Naive B cell (primary cell): ENCODE measurements around the gene SCAND1. TPM values are rescaled to one million over a fixed set of nuclear protein-coding genes. Genes with fewer than 3 reads are reported as not detected.

Experiments used
- ATAC-seq, 2 donors: fragments of 150-1000 bp; cut with Tn5 transposase; 2 replicates each; pipeline ENCODE4 v1.10.0; 2021; ENCODE audit warnings: low read depth in 2 of 2, mild to moderate bottlenecking in 2 of 2, moderate library complexity in 2 of 2
- DNase-seq: peaks from one replicate; pipeline ENCODE4 v3.0.0; 2022
- H3K27ac Mint-ChIP-seq, 6 donors: one replicate each; pipeline ENCODE4 v1.8.0; 2020 to 2022; ENCODE audit warnings: mild to moderate bottlenecking in 6 of 6, mixed read lengths in 6 of 6, moderate library complexity in 5 of 6, inconsistent platforms in 2 of 6
- H3K27me3 Mint-ChIP-seq, 3 donors: one replicate each; pipeline ENCODE4 v1.8.0; 2021 to 2022; ENCODE audit warnings: mixed read lengths in 3 of 3, mild to moderate bottlenecking in 1 of 3
- H3K36me3 Mint-ChIP-seq, 2 donors: one replicate each; pipeline ENCODE4 v1.8.0; 2020 to 2022; ENCODE audit warnings: mixed read lengths in 2 of 2, inconsistent platforms in 1 of 2, mild to moderate bottlenecking in 1 of 2
- H3K4me1 Mint-ChIP-seq, 3 donors: one replicate each; pipeline ENCODE4 v1.8.0; 2020 to 2022; ENCODE audit warnings: mixed read lengths in 3 of 3, inconsistent platforms in 1 of 3, mild to moderate bottlenecking in 1 of 3, moderate library complexity in 1 of 3
- H3K4me3 Mint-ChIP-seq, 8 donors: one replicate each; pipeline ENCODE4 v1.8.0; 2020 to 2022; ENCODE audit warnings: mild to moderate bottlenecking in 8 of 8, mixed read lengths in 8 of 8, moderate library complexity in 8 of 8, inconsistent platforms in 2 of 8
- H3K9me3 Mint-ChIP-seq, 7 donors: one replicate each; pipeline ENCODE4 v1.8.0; 2020 to 2022; ENCODE audit warnings: mixed read lengths in 7 of 7, mild to moderate bottlenecking in 5 of 7, inconsistent platforms in 2 of 7, moderate library complexity in 1 of 7
- polyA plus RNA-seq, 6 donors: library from polyadenylated mRNA; unstranded; fragments of 300-500 nt; fragmentation: Illumina TruSeq; gene quantifications; one replicate each; pipeline ENCODE4 v1.2.3, GENCODE V29; 2021; ENCODE audit warnings: low read depth in 6 of 6

SCAND1 gene
- polyA plus RNA-seq, 6 donors from 2014 or later = 166 to 223 (median 192) TPM

GRCh38 chr20:35912881-35913280, 41.4 kb downstream of the SCAND1 start:
- ATAC-seq = no peak
- Mint-ChIP-seq H3K27me3 (no peaks in the 10 kb centered on the region), H3K36me3 (peaks cover 0 to 17% of the 10 kb centered on the region in 2 donors), H3K9me3 (no peaks in the 10 kb centered on the region), H3K4me3 (no peak overlapping the region), H3K4me1 (peaks cover 0 to 16% (median 3%) of the 10 kb centered on the region in 3 donors), H3K27ac (peak overlapping the region in 3 of 6 donors; percentile 72 to 78 (median 76))
- DNase-seq = no peak

GRCh38 chr20:35910254-35910653, 44.0 kb downstream of the SCAND1 start:
- Mint-ChIP-seq H3K27ac (no peak overlapping the region), H3K4me1 (peaks cover 1 to 19% (median 6%) of the 10 kb centered on the region in 3 donors), H3K4me3 (no peak overlapping the region), H3K27me3 (no peaks in the 10 kb centered on the region), H3K9me3 (no peaks in the 10 kb centered on the region), H3K36me3 (peaks cover 12 to 23% of the 10 kb centered on the region in 2 donors)
- no peak for DNase-seq
- no peak for ATAC-seq

DNA sequence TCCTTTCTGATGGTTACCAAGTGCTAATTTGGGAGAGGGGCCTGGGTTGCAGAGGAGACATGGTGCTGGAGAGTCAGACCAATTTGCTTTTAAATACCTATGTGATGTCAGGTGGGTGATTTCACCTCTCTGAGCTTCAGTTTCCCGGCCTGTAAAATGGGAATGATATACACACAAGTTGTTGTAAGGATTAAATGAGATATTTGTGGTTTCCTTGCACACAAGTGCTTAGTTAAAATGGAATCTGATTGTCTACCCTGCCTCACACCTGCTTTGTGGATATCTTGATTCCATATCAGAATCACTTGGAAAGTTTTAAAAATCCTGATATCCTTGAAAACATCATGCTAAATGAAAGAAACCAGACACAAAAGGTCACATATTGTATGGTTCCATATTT, 44.5 kb downstream of the SCAND1 start:
- ATAC-seq (no peak), DNase-seq (no peak)
- H3K4me1 Mint-ChIP-seq = peaks cover 2 to 19% (median 6%) of the 10 kb centered on the region in 3 donors
- H3K27ac Mint-ChIP-seq = no peak overlapping the region
- H3K27me3 Mint-ChIP-seq = no peaks in the 10 kb centered on the region
- no peaks in the 10 kb centered on the region for H3K9me3 Mint-ChIP-seq
- peaks cover 12 to 23% of the 10 kb centered on the region in 2 donors for H3K36me3 Mint-ChIP-seq
- H3K4me3 Mint-ChIP-seq = peak overlapping the region in 1 of 8 donors; percentile 31

DNA sequence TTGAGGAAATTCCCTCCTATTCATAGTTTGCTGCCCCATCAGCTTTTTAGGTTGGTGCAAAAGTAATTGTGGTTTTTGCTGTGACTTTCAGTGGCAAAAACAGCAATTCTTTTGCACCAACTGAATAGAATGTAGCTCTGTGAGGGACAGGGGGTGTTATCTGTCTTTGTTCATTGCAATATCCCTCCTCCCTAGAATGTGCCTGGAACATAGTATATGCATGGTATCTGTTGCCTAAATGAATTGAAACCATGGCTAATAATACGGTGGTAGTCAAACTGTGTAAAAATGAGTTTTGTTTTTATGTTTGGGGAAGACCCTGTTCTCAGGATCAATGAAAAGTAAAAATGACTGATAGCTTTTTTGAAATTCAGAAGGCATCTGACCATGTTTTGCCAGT, 45.1 kb downstream of the SCAND1 start:
- Mint-ChIP-seq H3K4me3 (no peak overlapping the region), H3K27ac (peak overlapping the region in 1 of 6 donors; percentile 5), H3K9me3 (no peaks in the 10 kb centered on the region), H3K36me3 (peaks cover 12 to 20% of the 10 kb centered on the region in 2 donors), H3K27me3 (no peaks in the 10 kb centered on the region), H3K4me1 (peaks cover 6 to 19% (median 6%) of the 10 kb centered on the region in 3 donors)
- DNase-seq (no peak), ATAC-seq (no peak)

DNA sequence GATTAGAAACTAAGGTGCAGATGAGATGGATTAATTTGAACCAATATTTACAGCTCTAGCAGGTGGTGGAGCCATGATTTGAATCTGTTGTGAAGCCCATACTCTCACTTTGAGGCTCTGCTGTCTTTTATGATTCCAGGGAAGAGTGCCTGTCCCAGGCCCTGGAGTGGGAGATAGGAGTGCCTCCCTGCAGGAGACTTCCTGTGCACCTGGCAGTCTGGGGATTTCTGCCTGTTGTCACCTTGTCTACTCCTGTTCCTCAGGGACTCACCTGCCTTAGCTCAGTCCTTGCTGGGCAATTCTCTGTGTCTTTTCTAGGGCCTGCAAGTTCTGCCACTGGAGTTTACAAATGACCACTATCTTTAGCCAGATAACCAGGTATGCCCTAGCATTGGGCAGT, 46.3 kb downstream of the SCAND1 start:
- Mint-ChIP-seq H3K4me3 (no peak overlapping the region), H3K9me3 (no peaks in the 10 kb centered on the region), H3K4me1 (peaks cover 6 to 18% (median 6%) of the 10 kb centered on the region in 3 donors), H3K36me3 (peaks cover 12 to 19% of the 10 kb centered on the region in 2 donors), H3K27me3 (no peaks in the 10 kb centered on the region), H3K27ac (peak overlapping the region in 1 of 6 donors; percentile 40)
- DNase-seq (no peak), ATAC-seq (no peak)

DNA sequence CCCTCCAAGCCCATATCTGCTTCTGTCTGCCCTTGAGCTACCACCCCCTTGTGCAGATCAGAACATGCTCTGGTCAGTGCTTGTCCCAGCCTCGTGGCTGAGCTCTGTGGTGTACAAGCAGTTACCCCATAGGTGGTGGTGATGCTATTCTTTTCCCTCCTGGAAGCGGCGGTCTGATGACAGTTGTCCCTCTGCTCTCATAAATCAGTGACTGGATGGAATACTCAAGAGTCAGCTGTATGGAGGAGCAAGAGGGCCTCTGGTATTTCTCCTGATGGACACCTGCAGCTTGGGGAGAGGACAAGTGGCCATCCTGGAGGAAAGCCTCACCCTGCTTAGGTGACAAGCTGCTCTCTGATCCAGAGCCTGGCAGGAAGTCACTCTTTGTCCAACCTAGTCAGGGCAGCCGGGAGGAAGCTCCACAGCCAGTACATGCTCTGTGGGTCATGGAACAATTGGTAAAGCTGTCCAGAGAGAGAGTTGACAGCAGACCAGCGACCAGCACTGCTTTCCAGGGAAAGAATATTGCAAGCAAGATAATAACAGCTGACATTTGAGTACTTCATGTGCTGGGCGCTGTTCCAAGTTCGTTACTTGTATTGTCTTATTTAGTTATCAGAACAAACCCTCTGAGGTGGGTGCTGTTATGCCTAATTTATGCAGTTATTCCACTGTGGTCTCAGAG, 47.1 kb downstream of the SCAND1 start:
- no peak for ATAC-seq
- Mint-ChIP-seq H3K27ac (peak overlapping the region in 1 of 6 donors; percentile 40), H3K4me3 (no peak overlapping the region)

GRCh38 chr20:35904982-35905663, 49.2 kb downstream of the SCAND1 start:
- Mint-ChIP-seq H3K4me3 (no peak overlapping the region), H3K27me3 (no peaks in the 10 kb centered on the region), H3K4me1 (peaks cover 6 to 22% (median 10%) of the 10 kb centered on the region in 3 donors), H3K36me3 (peaks cover 12 to 20% of the 10 kb centered on the region in 2 donors), H3K9me3 (no peaks in the 10 kb centered on the region), H3K27ac (peak overlapping the region in 1 of 6 donors; percentile 49)
- DNase-seq (no peak), ATAC-seq (no peak)

More for the DNA sequence above, 47.1 kb downstream of the SCAND1 start:
- peaks cover 12 to 20% of the 10 kb centered on the region in 2 donors for H3K36me3 Mint-ChIP-seq
- no peak for DNase-seq
- H3K9me3 Mint-ChIP-seq = no peaks in the 10 kb centered on the region
- no peaks in the 10 kb centered on the region for H3K27me3 Mint-ChIP-seq
- H3K4me1 Mint-ChIP-seq = peaks cover 6 to 16% (median 6%) of the 10 kb centered on the region in 3 donors

DNA sequence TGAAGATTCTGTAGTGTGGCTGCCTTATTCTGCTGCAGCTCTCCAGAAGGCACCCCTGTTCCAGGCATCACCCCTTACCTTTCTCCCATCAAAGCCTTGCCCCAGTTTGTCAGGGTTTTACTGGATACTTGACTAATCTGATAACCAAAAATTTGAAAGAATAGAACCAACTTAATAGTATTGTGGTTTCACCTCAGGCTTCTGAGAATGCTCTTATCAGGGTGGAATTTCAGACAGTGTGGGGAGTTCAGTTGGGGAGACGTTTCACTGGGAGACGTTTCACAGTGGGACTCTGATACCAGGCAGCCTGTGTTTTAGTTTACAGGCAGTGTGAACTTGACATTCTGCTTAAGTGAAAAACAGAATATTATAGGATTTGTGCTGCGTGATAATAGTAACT, 50.5 kb downstream of the SCAND1 start:
- ATAC-seq (no peak), DNase-seq (no peak)
- H3K27ac Mint-ChIP-seq = no peak overlapping the region
- no peaks in the 10 kb centered on the region for H3K9me3 Mint-ChIP-seq
- H3K36me3 Mint-ChIP-seq = peaks cover 12 to 20% of the 10 kb centered on the region in 2 donors
- no peaks in the 10 kb centered on the region for H3K27me3 Mint-ChIP-seq
- peaks cover 6 to 21% (median 7%) of the 10 kb centered on the region in 3 donors for H3K4me1 Mint-ChIP-seq
- no peak overlapping the region for H3K4me3 Mint-ChIP-seq

Other genes with a start within 250 kb of the SCAND1 start
- 100 to 1,000 TPM in 5 of 6 donors, 10 to 100 TPM in 1; 85.4 to 213 (median 173) TPM for gene RBM39, start 212.2 kb downstream of the SCAND1 start, polyA plus RNA-seq
- 100 to 1,000 TPM; 150 to 257 (median 154) TPM for gene PHF20, start 182.5 kb downstream of the SCAND1 start, polyA plus RNA-seq
- 10 to 100 TPM; 13.4 to 23.7 (median 17.5) TPM for gene CNBD2, start 14.1 kb upstream of the SCAND1 start, polyA plus RNA-seq
- not detected for gene EPB41L1, start 200.2 kb upstream of the SCAND1 start, polyA plus RNA-seq